ENCODE measurements around the gene NUDT8.

DNA sequence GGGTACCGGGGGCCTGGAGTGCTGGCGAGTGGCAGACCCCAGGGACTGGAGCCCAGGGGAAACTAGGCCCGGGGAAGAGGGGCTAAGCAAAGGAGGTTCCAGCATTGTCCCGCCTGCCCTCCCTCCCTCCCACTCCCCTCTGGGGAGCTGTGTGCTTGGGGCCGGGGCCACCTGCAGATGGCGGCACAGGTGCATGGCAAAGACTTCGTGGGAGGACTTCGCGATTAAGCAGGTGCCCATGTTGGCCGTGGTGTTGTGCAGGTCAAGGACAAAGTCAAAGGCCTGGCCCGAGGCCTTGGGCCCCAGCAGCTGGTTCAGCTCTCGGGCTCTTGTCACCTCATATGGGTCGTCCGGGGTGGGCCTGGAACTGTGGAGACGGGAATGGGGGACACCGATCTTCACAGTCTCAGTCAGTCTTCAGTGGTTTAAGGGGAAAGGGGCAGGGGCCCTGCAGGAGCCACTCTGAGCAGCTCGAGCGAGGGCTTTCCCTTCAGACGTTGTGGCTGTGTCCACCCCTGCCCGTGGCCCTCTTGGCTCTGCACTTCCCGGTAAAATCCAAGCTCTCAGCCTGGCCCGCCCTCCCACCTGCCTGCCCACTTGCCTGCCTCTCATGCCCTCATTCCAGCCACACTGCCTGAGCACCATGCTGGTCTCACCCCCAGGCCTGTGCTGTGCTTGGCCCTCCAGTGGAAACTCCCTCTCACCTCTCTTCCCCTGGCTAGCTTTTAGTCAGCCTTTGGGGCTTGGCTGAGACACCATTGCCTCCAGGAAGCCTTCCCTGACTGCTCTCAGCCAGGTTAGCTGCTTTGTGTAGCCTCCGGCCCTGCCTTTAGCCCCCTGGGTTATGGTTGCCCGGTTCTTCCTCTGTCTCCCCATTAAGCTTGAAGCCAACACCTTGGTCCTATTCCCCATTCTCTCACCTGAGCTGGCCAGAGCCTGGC is 16.1 kb upstream of the NUDT8 start:
- TF ChIP-seq CTCF (IDR thresholded peaks at IDR 0.05) (no peak), POLR2A (IDR thresholded peaks at IDR 0.05) (no peak)
